HG02970 (cell line): ENCODE results near the gene NSD1.
"Not testable (repeated sequence)": the region's sequence is repeated elsewhere in the genome, so short reads cannot be mapped to it uniquely, and the experiment has no call there.

Experiments
- ATAC-seq: cut with Tn5 transposase; IDR thresholded peaks from one replicate; pipeline ENCODE4 v1.9.1; 2021; ENCODE audit warnings: mild to moderate bottlenecking, moderate library complexity, moderate number of reproducible peaks; ENCODE audit not compliant: unreplicated experiment, low FRiP score

NSD1 gene

DNA sequence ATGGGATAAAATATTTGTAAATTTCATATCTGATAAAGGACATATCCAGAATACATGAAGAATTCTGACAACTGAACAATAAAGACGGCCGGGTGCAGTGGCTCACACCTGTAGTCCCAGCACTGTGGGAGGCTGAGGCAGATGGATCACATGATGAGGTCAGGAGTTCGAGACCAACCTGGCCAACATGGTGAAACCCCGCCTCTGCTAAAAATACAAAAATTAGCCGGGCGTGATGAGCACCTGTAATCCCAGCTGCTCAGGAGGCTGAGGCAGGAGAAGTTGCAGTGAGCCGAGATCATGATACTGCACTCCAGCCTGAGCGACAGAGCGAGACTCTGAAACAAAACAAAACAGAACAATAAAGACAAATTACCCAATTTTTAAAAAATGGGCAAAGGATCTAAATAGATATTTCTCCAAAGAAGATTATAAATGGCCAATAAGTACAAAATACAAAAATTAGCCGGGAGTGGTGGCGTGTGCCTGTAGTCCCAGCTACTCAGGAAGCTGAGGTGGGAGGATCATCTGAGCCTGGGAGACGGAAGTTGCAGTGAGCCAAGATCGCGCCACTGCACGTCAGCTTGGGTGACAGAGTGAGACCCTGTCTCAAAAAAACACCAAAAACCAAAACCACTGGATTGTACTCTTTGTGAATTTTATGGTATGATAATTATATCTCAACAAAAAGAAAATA is 9.6 kb upstream of the NSD1 start:
- no peak for ATAC-seq

DNA sequence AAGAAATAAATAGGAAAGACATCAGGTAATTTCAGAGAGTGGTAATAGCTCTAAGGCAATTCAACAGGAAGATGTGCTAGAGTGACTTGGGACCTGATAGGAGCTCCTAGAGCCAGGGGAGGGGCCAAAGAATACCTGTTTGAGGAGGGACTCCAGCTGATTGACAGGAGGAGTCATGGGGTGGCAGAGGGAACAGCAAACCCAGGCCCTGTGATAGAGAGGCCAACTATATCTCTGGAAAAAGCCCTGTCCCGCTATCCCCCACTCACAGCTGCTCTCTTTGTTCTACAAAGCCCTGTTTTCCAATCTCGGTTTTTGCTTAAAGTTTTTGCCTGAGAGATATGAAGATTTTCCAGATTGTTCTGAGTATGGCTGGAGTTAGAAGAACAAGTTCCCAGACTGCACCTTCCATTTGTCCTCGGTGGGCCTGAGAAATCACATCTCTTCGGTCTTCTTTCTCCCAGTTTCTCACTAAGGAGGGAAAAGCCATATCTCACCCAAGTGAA is 9.0 kb upstream of the NSD1 start:
- ATAC-seq: no peak

DNA sequence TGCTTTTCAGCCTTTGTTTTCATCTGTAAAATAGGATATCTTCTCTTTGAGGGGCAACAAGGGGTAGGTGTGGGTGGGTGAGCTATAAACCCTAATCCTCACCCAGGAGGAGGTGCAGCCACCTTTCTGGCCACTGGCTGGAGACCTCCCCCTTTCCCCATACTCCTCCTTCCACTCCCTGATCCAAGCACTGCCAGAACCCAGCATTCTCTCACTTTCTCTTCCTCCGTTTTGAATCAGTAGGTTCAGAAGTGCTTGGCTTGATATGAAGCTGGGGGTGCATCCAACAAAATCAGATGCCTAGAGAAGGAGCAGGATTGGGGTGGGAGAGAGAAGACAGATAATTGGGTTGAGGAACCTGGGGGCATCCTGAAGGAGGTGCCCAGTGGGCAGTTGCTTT is 6.8 kb upstream of the NSD1 start:
- ATAC-seq: no peak

DNA sequence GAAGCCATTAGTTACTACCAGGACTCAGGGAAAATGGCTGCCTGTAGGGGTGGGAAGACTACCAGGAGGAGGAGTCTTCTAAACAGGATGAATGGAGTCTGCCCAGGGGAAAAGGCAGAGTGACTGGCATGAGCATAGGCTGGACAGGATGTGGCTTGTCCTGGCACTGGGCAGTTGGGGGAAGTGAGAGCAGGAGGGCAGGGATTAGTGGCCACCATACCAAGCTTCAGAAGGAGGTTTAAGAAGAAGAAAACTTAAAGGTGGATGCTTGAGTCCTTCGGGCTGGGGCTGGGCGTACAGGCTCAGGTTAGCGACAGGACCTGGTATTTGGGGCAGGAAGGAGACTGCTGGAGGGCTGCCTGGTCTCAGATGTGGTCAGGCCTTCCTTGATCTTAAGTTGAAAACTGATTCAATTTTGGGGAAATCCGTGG is 5.0 kb upstream of the NSD1 start:
- ATAC-seq: no peak

DNA sequence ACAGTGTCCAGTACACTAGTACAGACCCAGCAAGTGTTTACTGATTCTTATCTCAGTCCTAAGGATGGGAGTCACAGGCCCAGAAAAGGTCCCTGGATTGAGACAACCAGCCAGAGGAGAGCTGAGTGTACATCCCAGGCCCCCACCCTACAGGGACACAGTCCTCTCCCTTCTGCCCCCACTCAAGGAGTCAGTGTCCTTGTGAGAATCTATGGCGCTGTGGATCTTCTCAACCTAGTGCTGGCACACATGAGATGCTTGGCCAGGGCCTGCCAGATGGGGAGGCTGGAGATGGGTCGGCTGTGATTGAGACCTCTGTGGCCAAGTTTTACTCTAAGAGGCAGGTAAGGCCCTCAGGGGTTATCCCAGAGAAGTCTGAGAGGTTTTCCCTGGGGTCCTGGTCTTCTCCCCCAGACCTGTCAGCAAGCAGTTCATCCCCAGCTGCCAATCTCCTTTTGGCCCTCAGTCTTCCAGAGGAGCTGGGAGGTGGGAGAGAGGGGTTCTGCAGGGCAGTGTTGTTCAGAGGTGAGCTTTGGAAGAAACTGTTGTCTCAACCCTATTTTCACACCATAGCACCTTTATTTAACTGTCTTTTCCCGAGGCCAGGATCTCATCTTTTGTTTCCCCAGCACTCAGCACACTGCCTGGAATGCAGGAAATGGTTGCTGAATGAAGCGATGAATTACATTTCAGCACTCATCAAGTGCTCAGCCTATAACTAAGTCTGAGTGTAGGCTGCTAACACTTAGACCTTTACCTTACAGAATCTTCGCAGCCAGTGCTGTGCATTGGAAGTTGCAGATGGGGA is 3.2 kb upstream of the NSD1 start:
- no peak for ATAC-seq

DNA sequence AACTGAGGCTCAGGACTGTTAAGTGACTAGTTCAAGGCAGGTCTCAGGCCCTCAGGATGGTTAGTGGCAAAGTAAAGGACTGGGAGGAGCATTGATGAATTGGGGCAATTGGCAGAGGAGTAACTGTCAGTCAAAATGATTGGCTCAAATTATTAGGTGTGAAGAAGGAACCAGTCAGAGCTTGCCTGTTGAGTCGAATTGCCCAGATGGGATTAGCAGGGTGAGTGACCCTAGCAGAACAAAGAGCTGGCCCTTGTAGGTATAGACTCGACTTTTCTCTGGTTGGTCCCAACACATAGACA is 2.6 kb upstream of the NSD1 start:
- no peak for ATAC-seq

DNA sequence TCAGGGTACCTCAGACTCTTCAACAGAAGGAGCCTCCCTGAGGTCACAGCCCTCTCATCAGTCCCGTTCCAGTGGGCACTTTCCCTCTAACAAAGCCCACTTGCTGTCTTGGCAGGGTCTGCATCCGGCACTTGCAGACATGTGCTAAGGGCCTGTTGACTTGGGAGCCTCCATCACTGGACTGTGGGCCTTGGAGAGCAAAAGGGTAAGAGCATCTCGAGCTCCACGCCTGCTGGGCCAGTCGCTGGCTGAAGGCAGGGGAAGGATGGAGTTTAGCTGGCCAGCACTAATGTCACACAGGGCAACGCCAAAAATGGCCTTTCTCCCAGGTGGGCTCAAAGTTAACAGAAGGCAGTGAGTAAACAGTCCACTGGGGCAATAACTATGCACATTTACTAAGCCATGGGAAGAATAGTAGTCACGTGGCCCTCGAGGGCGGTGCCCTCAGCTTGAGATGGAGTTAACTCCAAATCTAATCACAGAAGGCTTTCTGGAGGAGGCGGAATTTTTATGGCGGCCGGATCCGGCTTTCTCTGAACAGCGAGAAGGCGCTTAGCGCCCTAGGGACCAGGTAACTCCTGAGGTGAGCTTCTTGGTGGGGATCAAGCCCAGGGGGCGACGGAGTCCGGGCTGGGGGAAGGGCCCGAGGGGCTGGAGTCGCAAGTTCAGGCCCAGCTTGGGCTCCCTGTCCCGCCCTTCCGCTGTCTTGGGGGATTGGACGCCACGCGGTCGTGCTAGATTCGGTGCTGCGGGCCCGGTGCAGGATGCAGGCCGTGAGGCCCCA is 2.0 kb upstream of the NSD1 start:
- no peak for ATAC-seq

DNA sequence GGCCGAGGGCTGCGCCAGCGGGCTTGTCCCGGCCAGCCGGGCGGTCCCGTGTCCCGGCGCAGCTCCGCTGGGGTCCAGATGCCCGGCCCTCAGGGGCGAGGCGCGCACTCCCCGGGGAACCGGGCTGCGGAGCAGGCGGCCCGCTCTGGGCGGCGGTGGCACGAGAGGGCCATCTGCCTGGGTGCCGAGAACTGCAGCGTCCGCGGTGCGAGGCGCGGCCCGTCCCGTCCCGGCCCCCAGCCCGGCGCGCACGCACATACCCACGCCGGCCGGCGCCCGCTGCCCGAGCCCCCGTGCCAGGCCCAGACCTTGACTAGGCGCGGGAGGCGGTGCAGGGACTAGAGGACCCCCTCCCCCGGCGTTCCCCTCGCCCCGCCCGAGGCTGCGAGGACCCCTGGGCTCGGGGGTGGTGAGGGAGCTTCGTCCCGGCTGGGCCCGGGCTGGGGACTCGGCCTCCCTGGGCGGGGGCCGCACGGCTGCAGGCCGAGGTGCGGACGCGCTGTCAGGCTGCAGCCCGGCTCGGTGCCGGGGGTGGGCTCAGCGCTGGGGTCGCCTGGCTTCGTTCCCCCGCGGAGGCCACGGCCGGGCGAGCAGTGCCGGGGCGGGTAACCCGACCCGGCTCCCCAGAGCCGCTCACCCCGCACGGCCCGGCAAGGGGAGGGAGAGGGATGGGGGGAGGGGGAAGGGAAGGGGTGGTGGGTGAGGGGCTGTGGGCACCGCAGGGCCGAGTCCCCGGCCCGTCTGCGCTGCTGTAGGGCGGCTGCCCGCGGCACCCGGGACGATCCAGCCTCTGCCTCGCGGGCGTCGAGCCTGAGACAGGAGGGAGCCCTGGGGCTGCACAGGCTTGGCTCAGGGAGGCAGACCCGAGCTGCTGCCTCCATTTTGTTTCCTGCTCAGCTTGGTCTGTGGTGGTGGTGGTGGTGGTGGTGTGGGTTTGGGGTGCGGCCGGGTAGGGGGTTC is 1.2 kb upstream of the NSD1 start:
- ATAC-seq: no peak

DNA sequence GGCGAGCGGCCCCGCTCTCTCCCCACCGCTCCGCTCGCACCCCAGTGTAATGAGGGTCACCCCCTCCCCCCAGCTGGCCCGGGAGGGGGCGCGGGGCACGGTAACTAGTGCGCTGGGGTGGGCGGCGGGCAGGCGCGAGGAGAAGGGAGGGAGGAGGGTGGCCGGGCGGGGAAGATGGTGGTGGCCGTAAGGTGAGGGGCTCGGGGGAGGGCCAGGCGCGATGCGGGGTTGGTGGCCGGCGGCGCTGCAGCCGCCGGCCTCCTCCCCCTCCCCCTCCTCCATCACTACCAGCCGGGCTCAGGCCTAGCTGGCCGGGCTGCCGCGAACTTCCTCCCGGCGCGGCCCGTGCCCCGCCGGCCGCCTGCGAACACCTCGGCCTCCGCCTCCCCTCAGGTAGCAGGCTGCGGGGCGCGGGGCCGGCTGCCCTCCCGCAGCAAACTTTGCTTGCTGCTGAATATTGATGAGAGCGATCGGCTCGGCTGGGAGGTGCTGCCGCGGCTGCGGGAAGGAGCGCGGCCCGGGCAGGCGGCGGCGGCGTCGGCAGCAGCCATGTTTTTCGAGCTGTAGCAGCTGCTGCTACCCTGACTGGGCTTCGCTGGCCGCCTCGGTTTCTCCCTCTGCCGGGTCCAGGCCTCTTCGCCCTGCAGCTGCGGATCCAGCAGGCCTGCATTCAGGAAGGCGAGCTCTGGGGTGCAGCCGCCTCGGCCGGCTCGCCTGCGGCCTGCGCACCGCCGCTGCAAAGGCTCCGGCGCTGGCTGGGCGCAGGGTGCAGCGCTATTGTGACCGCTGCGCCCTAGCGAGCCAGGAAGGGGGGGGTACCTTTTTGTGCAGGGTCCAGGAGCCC is 502 bp downstream of the NSD1 start:
- ATAC-seq: peak; percentile 35

DNA sequence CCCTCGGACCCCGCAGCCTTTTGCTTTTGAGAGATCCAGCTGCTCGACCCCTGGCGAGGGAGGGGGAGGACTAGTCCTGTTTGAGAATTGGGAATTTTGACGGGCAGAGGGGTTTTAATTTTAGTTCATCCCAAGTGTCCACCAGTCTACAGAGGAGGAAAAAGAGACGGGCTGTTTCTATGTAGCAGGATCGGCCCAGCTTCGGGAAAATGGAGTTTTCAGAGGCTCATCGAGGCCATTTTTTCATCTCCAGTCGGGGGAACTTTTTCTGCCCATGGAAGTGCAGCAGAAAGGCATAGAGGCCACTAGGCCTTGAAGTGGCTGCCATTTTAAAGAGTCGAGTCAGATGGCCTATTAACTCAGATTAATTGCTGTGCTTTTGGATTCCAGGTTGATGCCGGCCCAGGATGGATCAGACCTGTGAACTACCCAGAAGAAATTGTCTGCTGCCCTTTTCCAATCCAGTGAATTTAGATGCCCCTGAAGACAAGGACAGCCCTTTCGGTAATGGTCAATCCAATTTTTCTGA is 1.2 kb downstream of the NSD1 start:
- ATAC-seq: no peak

DNA sequence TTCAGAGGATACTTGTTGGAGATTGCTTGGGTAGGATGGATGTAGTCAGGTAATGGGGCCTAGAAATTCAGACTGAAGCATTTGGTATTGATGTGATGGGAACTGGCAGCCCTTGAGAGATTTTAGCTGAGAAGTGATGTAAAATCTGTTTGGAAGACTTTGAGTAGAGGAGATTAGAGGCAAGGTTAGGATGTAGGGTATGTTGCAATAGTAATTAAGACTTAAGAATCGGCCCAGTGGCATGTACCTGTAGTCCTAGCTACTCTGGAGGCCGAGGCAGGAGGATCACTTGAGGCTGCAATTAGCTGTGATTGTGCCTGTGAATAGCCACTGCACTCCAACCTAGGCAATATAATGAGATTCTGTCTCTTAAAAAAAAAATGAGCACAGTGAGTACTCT is 6.7 kb downstream of the NSD1 start:
- ATAC-seq: no peak

DNA sequence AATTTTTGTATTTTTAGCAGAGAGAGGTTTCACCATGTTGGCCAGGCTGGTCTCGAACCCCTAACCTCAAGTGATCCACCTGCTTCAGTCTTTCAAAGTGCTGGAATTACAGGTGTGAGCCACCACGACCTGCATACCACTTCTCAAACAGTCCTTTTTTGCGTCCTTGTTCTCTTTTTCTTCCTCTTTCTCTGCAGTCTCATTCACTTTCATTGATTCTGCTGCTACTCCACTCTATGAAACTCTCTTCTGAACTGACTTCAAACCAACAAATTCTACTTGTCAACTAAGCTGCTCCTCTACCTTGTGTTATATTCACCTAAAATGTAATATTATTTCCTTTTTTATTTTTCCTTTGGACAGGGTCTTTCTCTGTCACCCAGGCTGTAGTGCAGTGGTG is 7.9 kb downstream of the NSD1 start:
- ATAC-seq: no peak

DNA sequence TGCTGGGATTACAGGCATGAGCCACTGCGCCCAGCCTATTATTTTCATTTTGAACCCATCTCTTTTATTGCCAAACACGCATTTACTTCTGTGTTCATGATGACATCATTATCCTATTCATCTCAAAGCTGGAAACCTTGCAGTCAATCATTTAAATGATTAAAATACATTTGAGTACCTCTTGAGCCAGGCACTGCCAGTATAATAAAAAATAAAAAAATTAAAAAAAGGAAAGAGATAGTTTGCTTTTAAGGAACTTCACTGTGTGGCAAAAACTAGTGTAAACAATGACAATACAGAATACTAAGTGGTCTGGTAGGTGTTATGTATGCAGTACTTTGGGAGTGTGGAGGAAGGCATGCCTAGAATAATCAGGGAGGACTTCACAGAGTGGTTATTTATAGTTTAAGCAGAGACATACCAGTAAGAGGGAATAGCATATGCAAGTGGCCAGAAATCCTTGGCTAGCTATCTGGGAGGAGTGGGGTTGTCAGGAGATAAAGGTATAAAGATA is 8.6 kb downstream of the NSD1 start:
- no peak for ATAC-seq

DNA sequence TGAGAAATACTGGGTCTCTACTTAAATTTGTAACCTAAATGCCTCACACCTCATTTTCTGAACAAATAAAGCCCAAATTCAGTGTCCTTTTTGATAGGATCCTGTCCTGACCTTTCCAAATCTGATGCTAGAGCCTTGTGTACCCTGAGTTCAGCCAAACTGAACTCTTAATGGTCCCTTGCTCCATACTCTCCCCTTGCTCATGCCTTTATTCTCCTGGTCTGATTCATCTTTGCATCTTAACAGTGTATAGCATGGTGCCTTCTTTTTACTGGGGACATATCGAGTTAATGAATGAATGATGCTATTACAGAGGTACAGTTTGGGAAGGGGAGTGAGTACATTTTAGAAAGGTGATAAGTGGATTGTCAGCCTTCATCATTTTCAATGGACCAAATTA is 9.2 kb downstream of the NSD1 start:
- ATAC-seq: no peak

DNA sequence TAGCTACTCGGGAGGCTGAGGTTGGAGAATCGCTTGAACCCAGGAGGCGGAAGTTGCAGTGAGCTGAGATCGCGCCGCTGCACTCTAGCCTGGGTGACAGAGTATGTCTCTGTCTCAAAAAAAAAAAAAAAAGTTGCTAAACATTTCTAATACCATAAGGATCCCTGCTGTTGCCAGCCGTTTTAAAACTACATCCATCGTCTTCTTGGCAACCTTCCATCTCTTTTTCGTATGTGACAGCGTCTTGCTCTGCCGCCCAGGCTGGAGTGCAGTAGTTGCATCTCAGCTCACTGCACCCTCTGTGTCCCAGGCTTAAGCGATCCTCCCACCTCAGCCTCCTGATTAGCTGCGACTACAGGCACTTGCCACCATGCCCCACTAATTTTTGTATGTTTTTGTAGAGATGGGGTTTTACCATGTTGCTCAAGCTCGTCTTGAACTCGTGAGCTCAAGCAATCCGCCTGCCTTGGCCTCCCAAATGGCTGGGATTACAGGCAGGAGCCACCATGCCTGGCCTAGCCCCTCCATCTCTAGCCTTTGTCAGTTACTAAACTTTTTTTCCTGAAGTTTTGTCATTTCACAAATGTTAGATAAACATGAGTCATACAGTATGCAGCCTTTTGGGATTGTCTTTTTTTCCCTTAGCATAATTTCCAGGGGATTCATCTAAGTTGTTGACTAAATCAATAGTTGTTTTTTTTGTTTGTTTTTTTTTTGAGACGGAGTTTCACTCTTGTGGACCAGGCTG is 13.5 kb downstream of the NSD1 start:
- no peak for ATAC-seq

DNA sequence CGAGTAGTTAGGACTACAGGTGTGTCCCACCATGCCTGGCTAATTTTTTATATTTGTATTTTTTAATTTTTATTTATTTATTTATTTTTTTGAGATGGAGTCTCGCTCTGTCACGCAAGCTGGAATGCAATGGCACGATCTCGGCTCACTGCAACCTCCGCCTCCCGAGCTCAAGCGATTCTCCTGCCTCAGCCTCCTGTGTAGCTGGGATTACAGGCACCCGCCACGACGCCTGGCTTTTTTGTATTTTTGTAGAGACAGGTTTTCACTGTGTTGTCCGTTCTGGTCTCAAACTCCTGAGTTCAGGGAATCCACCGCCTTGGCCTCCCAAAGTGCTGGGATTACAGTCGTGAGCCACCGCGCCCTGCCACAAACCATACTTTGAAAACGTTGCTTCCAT is 16.5 kb downstream of the NSD1 start:
- ATAC-seq: not testable (repeated sequence)

DNA sequence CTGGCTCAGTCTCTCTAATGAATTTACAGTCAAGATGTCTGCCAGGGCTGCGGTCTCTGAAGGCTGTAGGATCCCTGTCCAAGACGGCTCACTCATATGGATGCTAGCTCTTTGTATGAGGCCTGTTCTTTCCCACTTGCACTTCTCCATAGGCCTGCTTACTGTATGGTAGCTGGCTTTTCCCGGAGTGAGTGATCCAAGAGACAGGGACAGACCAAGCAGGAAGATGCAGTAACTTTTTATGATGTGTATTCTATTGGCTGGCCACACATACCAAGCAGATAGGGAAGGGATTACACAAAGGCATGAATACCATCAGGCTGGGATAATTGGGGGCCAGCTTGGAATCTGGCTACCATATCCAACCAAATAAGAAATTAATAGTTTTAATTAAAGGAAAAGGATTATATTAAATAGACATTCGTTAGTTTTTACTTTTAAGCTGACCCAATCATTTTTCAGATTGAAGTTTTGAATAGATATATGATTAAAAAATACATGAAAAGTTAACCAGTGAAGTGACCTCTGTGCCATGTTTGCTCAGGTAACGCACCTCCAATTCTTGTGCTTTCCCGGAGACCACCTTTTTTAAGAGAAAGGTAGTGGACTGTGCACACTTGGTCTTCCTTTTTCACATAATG is 20.6 kb downstream of the NSD1 start:
- no peak for ATAC-seq

DNA sequence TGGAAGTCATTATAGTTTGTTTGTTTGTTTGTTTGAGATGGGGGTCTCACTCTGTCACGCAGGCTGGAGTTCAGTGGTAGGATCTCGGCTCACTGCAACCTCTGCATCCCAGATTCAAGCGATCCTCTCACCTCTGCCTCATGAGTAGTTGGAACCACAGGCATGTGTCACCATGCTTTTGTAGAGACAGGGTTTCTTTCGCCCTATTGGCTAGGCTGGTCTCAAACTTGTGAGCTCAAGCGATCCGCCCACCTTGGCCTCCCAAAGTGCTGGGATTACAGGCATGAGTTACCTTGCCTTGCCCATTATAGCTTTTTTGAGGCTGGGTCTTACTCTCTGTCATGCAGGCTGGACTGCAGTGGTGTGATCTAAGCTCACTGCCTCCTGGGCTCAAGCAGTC is 28.8 kb downstream of the NSD1 start:
- ATAC-seq: no peak
